DND-41 (cell line): ENCODE data around the gene APPL1.

Experiments
- ATAC-seq: fragments of 200-7000 bp; cut with Tn5 transposase; 3 replicates; pipeline ENCODE4 v1.9.1; 2021; ENCODE audit warnings: low read depth; ENCODE audit not compliant: insufficient read depth
- DNase-seq: peaks from one replicate; pipeline ENCODE4 v3.0.0-alpha.2; 2020
- H2AFZ ChIP-seq: 2 replicates; pipeline ENCODE4 v1.6.0; 2012; ENCODE audit warnings: low read depth, low read length
- H3K27ac ChIP-seq: 2 replicates; pipeline ENCODE4 v1.5.1; 2012; ENCODE audit warnings: low read length, inconsistent platforms
- H3K27me3 ChIP-seq: fragments of 200-600 bp; sonication (generic); 2 replicates; pipeline ENCODE4 v1.6.0; 2012; ENCODE audit warnings: low read length, mild to moderate bottlenecking, inconsistent platforms; ENCODE audit not compliant: insufficient read depth, poor library complexity
- H3K36me3 ChIP-seq: 2 replicates; pipeline ENCODE4 v1.5.1; 2012; ENCODE audit warnings: low read length, inconsistent platforms; ENCODE audit not compliant: insufficient read depth
- H3K4me1 ChIP-seq: 2 replicates; pipeline ENCODE4 v1.5.1; 2012; ENCODE audit warnings: mild to moderate bottlenecking, low read length; ENCODE audit not compliant: insufficient read depth
- H3K4me2 ChIP-seq: 2 replicates; pipeline ENCODE4 v1.6.0; 2012; ENCODE audit warnings: mild to moderate bottlenecking, moderate library complexity, low read length, inconsistent platforms; ENCODE audit not compliant: insufficient read depth
- H3K4me3 ChIP-seq, 2 experiments: fragments of 200-600 bp in 1 of 2; shearing (Covaris generic) in 1 of 2; 2 replicates each; pipeline ENCODE4 v1.5.1; 2012 to 2016; ENCODE audit warnings: inconsistent platforms in 2 of 2, low read length in 2 of 2, mild to moderate bottlenecking in 2 of 2, low read depth in 1 of 2, moderate library complexity in 1 of 2
- H3K79me2 ChIP-seq: 2 replicates; pipeline ENCODE4 v1.6.0; 2012; ENCODE audit warnings: low read length, inconsistent platforms; ENCODE audit not compliant: insufficient read depth
- H3K9ac ChIP-seq: 2 replicates; pipeline ENCODE4 v1.6.0; 2012; ENCODE audit warnings: low read depth, mild to moderate bottlenecking, inconsistent platforms, low read length, moderate library complexity
- H3K9me3 ChIP-seq: 2 replicates; pipeline ENCODE4 v1.5.1; 2012; ENCODE audit warnings: low read length, moderate library complexity, mild to moderate bottlenecking, inconsistent platforms; ENCODE audit not compliant: insufficient read depth, severe bottlenecking
- H4K20me1 ChIP-seq: 2 replicates; pipeline ENCODE4 v1.6.0; 2012; ENCODE audit warnings: low read length; ENCODE audit not compliant: insufficient read depth
- CTCF ChIP-seq: IDR thresholded peaks from 2 replicates; pipeline ENCODE4 v1.5.1; 2012; ENCODE audit warnings: borderline replicate concordance, low read length, moderate library complexity, mild to moderate bottlenecking; ENCODE audit not compliant: poor library complexity, severe bottlenecking; ENCODE audit errors: extremely low read depth
- EZH2 ChIP-seq: IDR thresholded peaks from 3 replicates; pipeline ENCODE4 v1.6.1; 2012; ENCODE audit warnings: borderline replicate concordance, low read depth, mild to moderate bottlenecking, moderate library complexity, low read length, inconsistent platforms; ENCODE audit not compliant: severe bottlenecking

Gene APPL1

GRCh38 chr3:57281715-57282114 lies 54.2 kb downstream of the APPL1 start:
- ATAC-seq = peak; percentile 48; the same call in 2 of the 3 replicates
- no peaks in the 10 kb centered on the region for H3K79me2 ChIP-seq

GRCh38 chr3:57283334-57283733 lies 55.8 kb downstream of the APPL1 start:
- no peak for DNase-seq
- no peaks in the 10 kb centered on the region for H3K4me1 ChIP-seq
- H2AFZ ChIP-seq = no peak overlapping the region
- ATAC-seq = no peak
- no peaks in the 10 kb centered on the region for H3K27me3 ChIP-seq
- no peak overlapping the region for H3K4me2 ChIP-seq
- H3K27ac ChIP-seq = no peak overlapping the region
- no peaks in the 10 kb centered on the region for H4K20me1 ChIP-seq
- TF ChIP-seq CTCF = no peak
- no peak for TF ChIP-seq EZH2
- H3K9ac ChIP-seq = no peak overlapping the region
- H3K79me2 ChIP-seq = no peaks in the 10 kb centered on the region
- H3K9me3 ChIP-seq = no peaks in the 10 kb centered on the region
- H3K36me3 ChIP-seq = no peaks in the 10 kb centered on the region
- no peak overlapping the region for H3K4me3 ChIP-seq

More at GRCh38 chr3:57281715-57282114, 54.2 kb downstream of the APPL1 start:
- TF ChIP-seq EZH2 (no peak), CTCF (no peak)
- no peaks in the 10 kb centered on the region for H3K27me3 ChIP-seq
- H3K36me3 ChIP-seq = no peaks in the 10 kb centered on the region
- H3K4me3 ChIP-seq = no peak overlapping the region
- no peak overlapping the region for H3K9ac ChIP-seq
- no peaks in the 10 kb centered on the region for H3K4me1 ChIP-seq
- no peak overlapping the region for H3K27ac ChIP-seq
- no peak for DNase-seq
- no peak overlapping the region for H2AFZ ChIP-seq
- no peak overlapping the region for H3K4me2 ChIP-seq
- H4K20me1 ChIP-seq = no peaks in the 10 kb centered on the region
- H3K9me3 ChIP-seq = no peaks in the 10 kb centered on the region

GRCh38 chr3:57287205-57287604 lies 59.7 kb downstream of the APPL1 start:
- no peaks in the 10 kb centered on the region for H3K79me2 ChIP-seq
- no peak overlapping the region for H3K27ac ChIP-seq
- H3K27me3 ChIP-seq = peaks cover 8% of the 10 kb centered on the region
- TF ChIP-seq CTCF = no peak
- TF ChIP-seq EZH2 = no peak
- H3K4me3 ChIP-seq = no peak overlapping the region
- H3K9me3 ChIP-seq = no peaks in the 10 kb centered on the region
- no peak overlapping the region for H3K4me2 ChIP-seq
- ATAC-seq = no peak
- H3K36me3 ChIP-seq = no peaks in the 10 kb centered on the region
- DNase-seq = no peak
- no peaks in the 10 kb centered on the region for H4K20me1 ChIP-seq
- no peaks in the 10 kb centered on the region for H3K4me1 ChIP-seq
- H2AFZ ChIP-seq = no peak overlapping the region
- H3K9ac ChIP-seq = no peak overlapping the region

- no peaks in the 10 kb centered on the region for H3K36me3 ChIP-seq
- H2AFZ ChIP-seq = no peak overlapping the region
- H3K27ac ChIP-seq = no peak overlapping the region
- H3K9me3 ChIP-seq = no peaks in the 10 kb centered on the region
- H3K79me2 ChIP-seq = no peaks in the 10 kb centered on the region
- DNase-seq = no peak
- H3K4me2 ChIP-seq = no peak overlapping the region
- no peak for TF ChIP-seq CTCF
- TF ChIP-seq EZH2 = no peak
- H3K9ac ChIP-seq = no peak overlapping the region
- ATAC-seq = no peak
- H3K27me3 ChIP-seq = peaks cover 8% of the 10 kb centered on the region
- no peak overlapping the region for H3K4me3 ChIP-seq
- no peaks in the 10 kb centered on the region for H4K20me1 ChIP-seq
- no peaks in the 10 kb centered on the region for H3K4me1 ChIP-seq
Measured at GRCh38 chr3:57288403-57288802, 60.9 kb downstream of the APPL1 start.
